ENCODE data around the gene HMCES. TPM values are rescaled to one million over a fixed set of nuclear protein-coding genes. Genes with fewer than 3 reads are reported as not detected.

HMCES gene
- total and polyA plus RNA-seq, 2 of the 13 experiments (the other 11 are each of a cell fraction or from before 2014, with no cell fraction given): 16.1 to 37.5 TPM

DNA sequence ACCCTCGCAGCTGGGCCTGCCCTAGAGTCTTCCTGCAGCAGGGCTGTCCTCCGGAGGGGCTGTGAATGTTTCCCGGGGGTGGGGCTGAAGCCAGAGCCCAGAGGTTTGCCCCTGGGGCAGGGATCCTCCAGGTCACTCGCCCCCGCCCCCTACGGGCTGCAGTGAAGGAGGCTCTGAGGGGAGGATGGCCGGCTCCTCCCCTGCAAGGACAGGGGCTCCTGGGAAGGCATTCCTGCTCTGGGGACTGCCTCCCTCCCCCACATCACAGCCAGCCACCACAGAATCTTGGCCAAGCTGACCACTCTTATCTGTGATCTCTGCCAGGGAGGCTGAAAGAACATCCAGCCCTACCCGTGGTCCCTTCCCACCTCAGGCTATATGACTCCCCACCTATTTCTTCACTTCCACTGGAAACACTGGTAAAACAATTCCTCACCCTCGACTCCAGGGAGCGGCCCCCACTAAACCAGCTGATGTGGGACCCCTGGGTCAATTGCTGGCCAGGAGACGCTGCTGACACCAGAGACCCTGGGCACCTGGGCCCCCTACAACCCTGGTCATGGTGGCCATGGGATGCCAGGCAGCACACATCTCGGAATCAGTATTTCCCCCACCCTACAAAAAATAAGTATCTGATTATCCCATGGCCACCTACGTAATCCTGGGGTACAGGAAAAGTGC, 66.0 kb downstream of the HMCES start (continued):
- no peak for TF ChIP-seq TOPORS (CRISPR knock-in tag; IDR thresholded peaks at IDR 0.05)
- TF ChIP-seq, protein P1, sequence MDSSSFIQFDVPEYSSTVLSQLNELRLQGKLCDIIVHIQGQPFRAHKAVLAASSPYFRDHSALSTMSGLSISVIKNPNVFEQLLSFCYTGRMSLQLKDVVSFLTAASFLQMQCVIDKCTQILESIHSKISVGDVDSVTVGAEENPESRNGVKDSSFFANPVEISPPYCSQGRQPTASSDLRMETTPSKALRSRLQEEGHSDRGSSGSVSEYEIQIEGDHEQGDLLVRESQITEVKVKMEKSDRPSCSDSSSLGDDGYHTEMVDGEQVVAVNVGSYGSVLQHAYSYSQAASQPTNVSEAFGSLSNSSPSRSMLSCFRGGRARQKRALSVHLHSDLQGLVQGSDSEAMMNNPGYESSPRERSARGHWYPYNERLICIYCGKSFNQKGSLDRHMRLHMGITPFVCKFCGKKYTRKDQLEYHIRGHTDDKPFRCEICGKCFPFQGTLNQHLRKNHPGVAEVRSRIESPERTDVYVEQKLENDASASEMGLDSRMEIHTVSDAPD (CRISPR knock-in tag; IDR thresholded peaks at IDR 0.05): no peak
- no peak for TF ChIP-seq CC2D1A (CRISPR knock-in tag; IDR thresholded peaks at IDR 0.05)
- TF ChIP-seq, protein P2, sequence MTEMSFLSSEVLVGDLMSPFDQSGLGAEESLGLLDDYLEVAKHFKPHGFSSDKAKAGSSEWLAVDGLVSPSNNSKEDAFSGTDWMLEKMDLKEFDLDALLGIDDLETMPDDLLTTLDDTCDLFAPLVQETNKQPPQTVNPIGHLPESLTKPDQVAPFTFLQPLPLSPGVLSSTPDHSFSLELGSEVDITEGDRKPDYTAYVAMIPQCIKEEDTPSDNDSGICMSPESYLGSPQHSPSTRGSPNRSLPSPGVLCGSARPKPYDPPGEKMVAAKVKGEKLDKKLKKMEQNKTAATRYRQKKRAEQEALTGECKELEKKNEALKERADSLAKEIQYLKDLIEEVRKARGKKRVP (CRISPR knock-in tag; IDR thresholded peaks at IDR 0.05): no peak
- TF ChIP-seq, protein P3, sequence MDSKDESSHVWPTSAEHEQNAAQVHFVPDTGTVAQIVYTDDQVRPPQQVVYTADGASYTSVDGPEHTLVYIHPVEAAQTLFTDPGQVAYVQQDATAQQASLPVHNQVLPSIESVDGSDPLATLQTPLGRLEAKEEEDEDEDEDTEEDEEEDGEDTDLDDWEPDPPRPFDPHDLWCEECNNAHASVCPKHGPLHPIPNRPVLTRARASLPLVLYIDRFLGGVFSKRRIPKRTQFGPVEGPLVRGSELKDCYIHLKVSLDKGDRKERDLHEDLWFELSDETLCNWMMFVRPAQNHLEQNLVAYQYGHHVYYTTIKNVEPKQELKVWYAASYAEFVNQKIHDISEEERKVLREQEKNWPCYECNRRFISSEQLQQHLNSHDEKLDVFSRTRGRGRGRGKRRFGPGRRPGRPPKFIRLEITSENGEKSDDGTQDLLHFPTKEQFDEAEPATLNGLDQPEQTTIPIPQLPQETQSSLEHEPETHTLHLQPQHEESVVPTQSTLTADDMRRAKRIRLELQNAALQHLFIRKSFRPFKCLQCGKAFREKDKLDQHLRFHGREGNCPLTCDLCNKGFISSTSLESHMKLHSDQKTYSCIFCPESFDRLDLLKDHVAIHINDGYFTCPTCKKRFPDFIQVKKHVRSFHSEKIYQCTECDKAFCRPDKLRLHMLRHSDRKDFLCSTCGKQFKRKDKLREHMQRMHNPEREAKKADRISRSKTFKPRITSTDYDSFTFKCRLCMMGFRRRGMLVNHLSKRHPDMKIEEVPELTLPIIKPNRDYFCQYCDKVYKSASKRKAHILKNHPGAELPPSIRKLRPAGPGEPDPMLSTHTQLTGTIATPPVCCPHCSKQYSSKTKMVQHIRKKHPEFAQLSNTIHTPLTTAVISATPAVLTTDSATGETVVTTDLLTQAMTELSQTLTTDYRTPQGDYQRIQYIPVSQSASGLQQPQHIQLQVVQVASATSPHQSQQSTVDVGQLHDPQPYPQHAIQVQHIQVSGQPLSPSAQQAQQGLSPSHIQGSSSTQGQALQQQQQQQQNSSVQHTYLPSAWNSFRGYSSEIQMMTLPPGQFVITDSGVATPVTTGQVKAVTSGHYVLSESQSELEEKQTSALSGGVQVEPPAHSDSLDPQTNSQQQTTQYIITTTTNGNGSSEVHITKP (CRISPR knock-in tag; IDR thresholded peaks at IDR 0.05; ENCODE audit: low read depth): no peak
- TF ChIP-seq NPAS2 (CRISPR knock-in tag; IDR thresholded peaks at IDR 0.05; ENCODE audit: borderline replicate concordance): no peak
- TF ChIP-seq CBX2 (IDR thresholded peaks at IDR 0.05; ENCODE audit: low read depth, low read length): no peak
- no peak for TF ChIP-seq CBX2 (CRISPR knock-in tag; IDR thresholded peaks at IDR 0.05; ENCODE audit: low read depth)
- no peak for TF ChIP-seq STAT5B (CRISPR knock-in tag; IDR thresholded peaks at IDR 0.05)
- TF ChIP-seq RBM39 (IDR thresholded peaks at IDR 0.05; ENCODE audit: low read depth, low read length, poor library complexity, severe bottlenecking): no peak
- TF ChIP-seq ELF4 (CRISPR knock-in tag; IDR thresholded peaks at IDR 0.05; ENCODE audit: borderline replicate concordance): no peak
- TF ChIP-seq, protein P4, sequence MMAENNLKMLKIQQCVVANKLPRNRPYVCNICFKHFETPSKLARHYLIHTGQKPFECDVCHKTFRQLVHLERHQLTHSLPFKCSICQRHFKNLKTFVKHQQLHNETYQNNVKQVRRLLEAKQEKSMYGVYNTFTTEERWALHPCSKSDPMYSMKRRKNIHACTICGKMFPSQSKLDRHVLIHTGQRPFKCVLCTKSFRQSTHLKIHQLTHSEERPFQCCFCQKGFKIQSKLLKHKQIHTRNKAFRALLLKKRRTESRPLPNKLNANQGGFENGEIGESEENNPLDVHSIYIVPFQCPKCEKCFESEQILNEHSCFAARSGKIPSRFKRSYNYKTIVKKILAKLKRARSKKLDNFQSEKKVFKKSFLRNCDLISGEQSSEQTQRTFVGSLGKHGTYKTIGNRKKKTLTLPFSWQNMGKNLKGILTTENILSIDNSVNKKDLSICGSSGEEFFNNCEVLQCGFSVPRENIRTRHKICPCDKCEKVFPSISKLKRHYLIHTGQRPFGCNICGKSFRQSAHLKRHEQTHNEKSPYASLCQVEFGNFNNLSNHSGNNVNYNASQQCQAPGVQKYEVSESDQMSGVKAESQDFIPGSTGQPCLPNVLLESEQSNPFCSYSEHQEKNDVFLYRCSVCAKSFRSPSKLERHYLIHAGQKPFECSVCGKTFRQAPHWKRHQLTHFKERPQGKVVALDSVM (CRISPR knock-in tag; IDR thresholded peaks at IDR 0.05): peak; percentile 50; the same call in 1 of the 2 replicates
- TF ChIP-seq RFXAP (CRISPR knock-in tag; IDR thresholded peaks at IDR 0.05; ENCODE audit: borderline replicate concordance): no peak
- TF ChIP-seq HMG20B (CRISPR knock-in tag; conservative IDR thresholded peaks at IDR 0.05): no peak
- TF ChIP-seq ATRX (CRISPR knock-in tag; IDR thresholded peaks at IDR 0.05; ENCODE audit: borderline replicate concordance): no peak
- TF ChIP-seq ZFYVE20 (CRISPR knock-in tag; IDR thresholded peaks at IDR 0.05; ENCODE audit: borderline replicate concordance, low read depth): no peak
- TF ChIP-seq HNRNPL (IDR thresholded peaks at IDR 0.05; ENCODE audit: low read depth, low read length): 0 out of 2 replicates have a peak, but pooled peaks have one; percentile 2
- TF ChIP-seq HNRNPK (IDR thresholded peaks at IDR 0.05; ENCODE audit: low read depth, low read length, poor library complexity, severe bottlenecking): no peak
- TF ChIP-seq LCORL (IDR thresholded peaks at IDR 0.05): no peak
- TF ChIP-seq LCORL (CRISPR knock-in tag; IDR thresholded peaks at IDR 0.05): no peak
- no peak for TF ChIP-seq ZNF44 (CRISPR knock-in tag; IDR thresholded peaks at IDR 0.05)
- TF ChIP-seq ZNF124 (CRISPR knock-in tag; IDR thresholded peaks at IDR 0.05): no peak
- TF ChIP-seq MLLT10 (CRISPR knock-in tag; IDR thresholded peaks at IDR 0.05): no peak
